GM12878 (cell line): Measurements from ENCODE around the gene SLC26A11. TPM values are rescaled to one million over a fixed set of nuclear protein-coding genes. Genes with fewer than 3 reads are reported as not detected.

ENCODE experiments used
- ATAC-seq: fragments of 200-7000 bp; cut with Tn5 transposase; 3 replicates; pipeline ENCODE4 v1.9.1; 2020; ENCODE audit warnings: mild to moderate bottlenecking, moderate library complexity
- BruUV-seq: library from RNA; stranded (reverse); fragments of 400-500 nt; replicated peaks from 2 replicates; lab custom pipeline; 2021; lab: Mats Ljungman, UMichigan
- CTCF ChIA-PET: fragments of 300-600 bp; sonication (Branson Sonifier 250); formaldehyde crosslinking; extraction: SDS; loops from one replicate; lab custom pipeline; 2021; ENCODE audit warnings: inconsistent platforms; lab: Yijun Ruan, JAX
- POLR2A ChIA-PET: fragments of 350-600 bp; formaldehyde crosslinking; extraction: SDS; loops from one replicate; lab custom pipeline; 2021; ENCODE audit warnings: inconsistent platforms; lab: Charles Lee
- RAD21 ChIA-PET: fragments of 300-600 bp; sonication (Branson Sonifier 250); formaldehyde crosslinking; loops from one replicate; lab custom pipeline; 2023; ENCODE audit warnings: antibody characterized with exemption; ENCODE audit not compliant: unreplicated experiment; lab: Charles Lee
- SMC1A ChIA-PET: fragments of 300-600 bp; sonication (Branson Sonifier 250); formaldehyde crosslinking; loops from one replicate; lab custom pipeline; 2023; ENCODE audit not compliant: unreplicated experiment, uncharacterized antibody; lab: Charles Lee
- DNase-seq: peaks from one replicate; pipeline ENCODE4 v3.0.0-alpha.2; 2011; ENCODE audit warnings: low read depth, low spot score
- FAIRE-seq: peaks from 3 replicates; lab custom pipeline; 2011; peaks lifted over from hg19 to GRCh38; lab: Jason Lieb, UNC
- H2AFZ ChIP-seq: 2 replicates; pipeline ENCODE4 v1.6.0; 2011; ENCODE audit warnings: low read depth, low read length, control low read depth; ENCODE audit not compliant: control insufficient read depth
- H3K27ac ChIP-seq: 2 replicates; pipeline ENCODE4 v1.5.1; 2011; ENCODE audit warnings: control low read depth; ENCODE audit not compliant: control insufficient read depth, insufficient read depth
- H3K27me3 ChIP-seq, 2 experiments: replicated peaks in 1 of 2; 2 replicates each; pipeline versions ENCODE4 v1.6.0 to v1.6.1; 2011; ENCODE audit warnings: low read length in 1 of 2; ENCODE audit not compliant: control insufficient read depth in 2 of 2, insufficient read depth in 2 of 2
- H3K36me3 ChIP-seq, 2 experiments: 2 replicates each; pipeline ENCODE4 v1.5.1; 2011; ENCODE audit warnings: low read length in 1 of 2; ENCODE audit not compliant: control insufficient read depth in 2 of 2, insufficient read depth in 2 of 2
- H3K4me1 ChIP-seq: 2 replicates; pipeline ENCODE4 v1.6.1; 2011; ENCODE audit warnings: mild to moderate bottlenecking, low read length, moderate library complexity, mixed read lengths; ENCODE audit not compliant: control insufficient read depth, insufficient read depth
- H3K4me2 ChIP-seq: 2 replicates; pipeline ENCODE4 v1.6.0; 2011; ENCODE audit warnings: control low read depth; ENCODE audit not compliant: control insufficient read depth, insufficient read depth
- H3K4me3 ChIP-seq: fragments of 200-600 bp; sonication (generic); 2 replicates; pipeline ENCODE4 v1.5.1; 2016
- H3K79me2 ChIP-seq: 2 replicates; pipeline ENCODE4 v1.6.0; 2011; ENCODE audit warnings: low read length; ENCODE audit not compliant: control insufficient read depth, insufficient read depth
- H3K9ac ChIP-seq: 2 replicates; pipeline ENCODE4 v1.8.0; 2011; ENCODE audit warnings: low read length, control low read depth, mixed read lengths; ENCODE audit not compliant: control insufficient read depth, insufficient read depth
- H3K9me3 ChIP-seq: replicated peaks from 3 replicates; pipeline ENCODE4 v1.5.1; 2011; ENCODE audit warnings: mild to moderate bottlenecking, low read length; ENCODE audit not compliant: control insufficient read depth, insufficient read depth
- H4K20me1 ChIP-seq: 2 replicates; pipeline ENCODE4 v1.6.0; 2011; ENCODE audit not compliant: control insufficient read depth, insufficient read depth
- ASH2L ChIP-seq: fragments of 300-600, 200-600 bp; sonication (generic); IDR thresholded peaks from 2 replicates; pipeline ENCODE4 v1.6.1; 2017; ENCODE audit warnings: low read depth, mild to moderate bottlenecking, borderline replicate concordance
- BACH1 ChIP-seq: fragments of 450-650 bp; IDR thresholded peaks from 2 replicates; pipeline ENCODE4 v1.6.1; 2017; ENCODE audit warnings: mild to moderate bottlenecking, borderline replicate concordance
- CREB1 ChIP-seq: IDR thresholded peaks from 2 replicates; pipeline ENCODE4 v1.6.1; 2012; ENCODE audit warnings: low read depth, mild to moderate bottlenecking, inconsistent platforms
- HCFC1 ChIP-seq: fragments of 150-350 bp; IDR thresholded peaks from 2 replicates; pipeline ENCODE4 v1.6.1; 2014; ENCODE audit warnings: low read length
- MXI1 ChIP-seq: fragments of 150-350 bp; IDR thresholded peaks from 2 replicates; pipeline ENCODE4 v1.6.1; 2011; ENCODE audit warnings: low read depth, mild to moderate bottlenecking, inconsistent platforms, low read length, improper control_type of control experiment
- SP1 ChIP-seq: IDR thresholded peaks from one replicate; pipeline ENCODE4 v1.6.1; 2011; ENCODE audit warnings: low read depth, low read length
- TARDBP ChIP-seq: IDR thresholded peaks from 2 replicates; pipeline ENCODE4 v1.6.1; 2016; ENCODE audit warnings: borderline replicate concordance
- ZNF24 ChIP-seq: fragments of 450-650 bp; IDR thresholded peaks from 2 replicates; pipeline ENCODE4 v1.6.1; 2017; ENCODE audit warnings: antibody characterized with exemption, mild to moderate bottlenecking
- WGBS: methylation state at CpG from one replicate; pipeline ENCODE4 v1.1.6; 2016; ENCODE audit warnings: low lambda C conversion rate; ENCODE audit not compliant: insufficient replicate concordance, insufficient coverage; ENCODE audit errors: missing lambda C conversion rate; 5-methylcytosine and 5-hydroxymethylcytosine counted together
- in situ Hi-C: fragments of 300-500 bp; cut with MboI; formaldehyde crosslinking; loops from 9 replicates; pipeline ENCODE4 v1.14.3; 2018; ENCODE audit warnings: mixed read lengths
- intact Hi-C: fragments of 100-400 bp; cut with micrococcal nuclease; formaldehyde crosslinking; loops from one replicate; pipeline ENCODE4 v1.14.2; 2022; ENCODE audit not compliant: unreplicated experiment
- polyA plus RNA-seq, 11 experiments: library from polyadenylated mRNA; depleted of rRNA in 4 of 11; unstranded in 6 of 11; stranded (reverse) in 5 of 11; fragments of >200 nt; fragmentation: Nextera tagmentation in 4 of 11; fragmentation: Illumina TruSeq in 1 of 11; extraction: Ambion mirVana in 4 of 11; extraction: Trizol in 1 of 11; gene quantifications; 1 replicate in 1 of 11; 2 replicates in 10 of 11; pipeline versions ENCODE4 v1.2.1 to v1.2.3, GENCODE V29; 2011 to 2016; ENCODE audit warnings: inconsistent platforms in 2 of 11, missing spikeins in 2 of 11, low read depth in 1 of 11
- total RNA-seq, 4 experiments: library from RNA; depleted of rRNA in 3 of 4; stranded (reverse); fragments of >200 nt in 3 of 4; fragmentation: Illumina TruSeq in 1 of 4; extraction: Trizol in 1 of 4; gene quantifications; 2 replicates each; pipeline versions ENCODE4 v1.2.1 to v1.2.3, GENCODE V29; 2013 to 2021
- TF ChIP-seq, protein P1 (sequence below): fragments of 150-350 bp; IDR thresholded peaks from 2 replicates; pipeline ENCODE4 v1.6.1; 2014; ENCODE audit warnings: mild to moderate bottlenecking, low read depth, low read length
- TF ChIP-seq, protein P2 (sequence below): fragments of 450-650 bp; IDR thresholded peaks from 2 replicates; pipeline ENCODE4 v1.6.1; 2017; ENCODE audit warnings: antibody characterized with exemption, mild to moderate bottlenecking, moderate library complexity
- TF ChIP-seq, protein P3 (sequence below): fragments of 450-650 bp; formaldehyde crosslinking; IDR thresholded peaks from 2 replicates; pipeline ENCODE4 v1.5.0; 2022; ENCODE audit warnings: mild to moderate bottlenecking, missing genetic modification characterization
- TF ChIP-seq, protein P4 (sequence below): fragments of 450-650 bp; IDR thresholded peaks from 2 replicates; pipeline ENCODE4 v1.6.1; 2017; ENCODE audit warnings: mild to moderate bottlenecking, moderate library complexity

The SLC26A11 gene
- total and polyA plus RNA-seq, 10 of the 15 experiments (the other 5 are each of a cell fraction or from before 2014, with no cell fraction given): 0.05 to 4.1 (median 1.2) TPM; not detected in 1

DNA sequence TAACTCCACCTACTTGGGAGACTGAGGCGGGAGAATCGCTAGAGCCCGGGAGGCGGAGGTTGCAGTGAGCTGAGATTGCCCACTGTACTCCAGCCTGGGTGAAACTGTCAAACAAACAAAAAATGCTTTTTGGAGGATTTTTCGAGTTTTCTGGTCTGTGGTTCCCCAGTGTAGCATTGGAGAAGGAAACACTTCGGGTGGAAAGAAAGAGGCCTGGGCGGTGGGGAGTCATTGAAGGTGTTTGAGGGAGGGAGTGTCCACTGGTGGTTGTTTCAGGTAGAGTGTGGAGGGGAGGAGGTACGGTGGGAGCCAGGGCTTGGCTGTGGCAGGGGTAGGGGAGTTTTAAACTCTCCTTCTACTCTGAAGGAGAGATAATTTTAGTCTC, 41.7 kb downstream of the SLC26A11 start:
- WGBS: 12% methylated on average over 8 of the region's 8 CpGs
- Histone ChIP-seq H3K36me3 (peaks cover 0 to 8% of the 10 kb centered on the region in 2 experiments; a peak in 1 of 4 replicates), H3K79me2 (peaks cover 51% of the 10 kb centered on the region), H3K4me2 (peak overlapping the region; percentile 56), H3K4me1 (peaks cover 54% of the 10 kb centered on the region), H3K9me3 (no peaks in the 10 kb centered on the region), H4K20me1 (peaks cover 5% of the 10 kb centered on the region; the same call in 1 of the 2 replicates), H3K9ac (peak overlapping the region; percentile 90), H3K27me3 (no peaks in the 10 kb centered on the region), H3K27ac (peak overlapping the region; percentile 82), H2AFZ (no peak overlapping the region), H3K4me3 (peak overlapping the region; percentile 97)
- RAD21 ChIA-PET: interaction anchor here (4.3 kb wide), 1 partner anchor 42 kb away, joined by 10 read pairs; the partner anchor contains the start of genes SGSH and SLC26A11
- SMC1A ChIA-PET: no interaction called here
- BruUV-seq: no TSS peak
- DNase-seq: no peak
- CTCF ChIA-PET: no interaction called here
- TF ChIP-seq, protein P1, sequence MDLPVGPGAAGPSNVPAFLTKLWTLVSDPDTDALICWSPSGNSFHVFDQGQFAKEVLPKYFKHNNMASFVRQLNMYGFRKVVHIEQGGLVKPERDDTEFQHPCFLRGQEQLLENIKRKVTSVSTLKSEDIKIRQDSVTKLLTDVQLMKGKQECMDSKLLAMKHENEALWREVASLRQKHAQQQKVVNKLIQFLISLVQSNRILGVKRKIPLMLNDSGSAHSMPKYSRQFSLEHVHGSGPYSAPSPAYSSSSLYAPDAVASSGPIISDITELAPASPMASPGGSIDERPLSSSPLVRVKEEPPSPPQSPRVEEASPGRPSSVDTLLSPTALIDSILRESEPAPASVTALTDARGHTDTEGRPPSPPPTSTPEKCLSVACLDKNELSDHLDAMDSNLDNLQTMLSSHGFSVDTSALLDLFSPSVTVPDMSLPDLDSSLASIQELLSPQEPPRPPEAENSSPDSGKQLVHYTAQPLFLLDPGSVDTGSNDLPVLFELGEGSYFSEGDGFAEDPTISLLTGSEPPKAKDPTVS: no peak
- TF ChIP-seq TARDBP (no peak), ASH2L (no peak), CREB1 (no peak), MXI1 (no peak), HCFC1 (no peak), SP1 (no peak), BACH1 (no peak), ZNF24 (no peak)
- TF ChIP-seq, protein P2, sequence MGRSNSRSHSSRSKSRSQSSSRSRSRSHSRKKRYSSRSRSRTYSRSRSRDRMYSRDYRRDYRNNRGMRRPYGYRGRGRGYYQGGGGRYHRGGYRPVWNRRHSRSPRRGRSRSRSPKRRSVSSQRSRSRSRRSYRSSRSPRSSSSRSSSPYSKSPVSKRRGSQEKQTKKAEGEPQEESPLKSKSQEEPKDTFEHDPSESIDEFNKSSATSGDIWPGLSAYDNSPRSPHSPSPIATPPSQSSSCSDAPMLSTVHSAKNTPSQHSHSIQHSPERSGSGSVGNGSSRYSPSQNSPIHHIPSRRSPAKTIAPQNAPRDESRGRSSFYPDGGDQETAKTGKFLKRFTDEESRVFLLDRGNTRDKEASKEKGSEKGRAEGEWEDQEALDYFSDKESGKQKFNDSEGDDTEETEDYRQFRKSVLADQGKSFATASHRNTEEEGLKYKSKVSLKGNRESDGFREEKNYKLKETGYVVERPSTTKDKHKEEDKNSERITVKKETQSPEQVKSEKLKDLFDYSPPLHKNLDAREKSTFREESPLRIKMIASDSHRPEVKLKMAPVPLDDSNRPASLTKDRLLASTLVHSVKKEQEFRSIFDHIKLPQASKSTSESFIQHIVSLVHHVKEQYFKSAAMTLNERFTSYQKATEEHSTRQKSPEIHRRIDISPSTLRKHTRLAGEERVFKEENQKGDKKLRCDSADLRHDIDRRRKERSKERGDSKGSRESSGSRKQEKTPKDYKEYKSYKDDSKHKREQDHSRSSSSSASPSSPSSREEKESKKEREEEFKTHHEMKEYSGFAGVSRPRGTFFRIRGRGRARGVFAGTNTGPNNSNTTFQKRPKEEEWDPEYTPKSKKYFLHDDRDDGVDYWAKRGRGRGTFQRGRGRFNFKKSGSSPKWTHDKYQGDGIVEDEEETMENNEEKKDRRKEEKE: no peak
- TF ChIP-seq, protein P3, sequence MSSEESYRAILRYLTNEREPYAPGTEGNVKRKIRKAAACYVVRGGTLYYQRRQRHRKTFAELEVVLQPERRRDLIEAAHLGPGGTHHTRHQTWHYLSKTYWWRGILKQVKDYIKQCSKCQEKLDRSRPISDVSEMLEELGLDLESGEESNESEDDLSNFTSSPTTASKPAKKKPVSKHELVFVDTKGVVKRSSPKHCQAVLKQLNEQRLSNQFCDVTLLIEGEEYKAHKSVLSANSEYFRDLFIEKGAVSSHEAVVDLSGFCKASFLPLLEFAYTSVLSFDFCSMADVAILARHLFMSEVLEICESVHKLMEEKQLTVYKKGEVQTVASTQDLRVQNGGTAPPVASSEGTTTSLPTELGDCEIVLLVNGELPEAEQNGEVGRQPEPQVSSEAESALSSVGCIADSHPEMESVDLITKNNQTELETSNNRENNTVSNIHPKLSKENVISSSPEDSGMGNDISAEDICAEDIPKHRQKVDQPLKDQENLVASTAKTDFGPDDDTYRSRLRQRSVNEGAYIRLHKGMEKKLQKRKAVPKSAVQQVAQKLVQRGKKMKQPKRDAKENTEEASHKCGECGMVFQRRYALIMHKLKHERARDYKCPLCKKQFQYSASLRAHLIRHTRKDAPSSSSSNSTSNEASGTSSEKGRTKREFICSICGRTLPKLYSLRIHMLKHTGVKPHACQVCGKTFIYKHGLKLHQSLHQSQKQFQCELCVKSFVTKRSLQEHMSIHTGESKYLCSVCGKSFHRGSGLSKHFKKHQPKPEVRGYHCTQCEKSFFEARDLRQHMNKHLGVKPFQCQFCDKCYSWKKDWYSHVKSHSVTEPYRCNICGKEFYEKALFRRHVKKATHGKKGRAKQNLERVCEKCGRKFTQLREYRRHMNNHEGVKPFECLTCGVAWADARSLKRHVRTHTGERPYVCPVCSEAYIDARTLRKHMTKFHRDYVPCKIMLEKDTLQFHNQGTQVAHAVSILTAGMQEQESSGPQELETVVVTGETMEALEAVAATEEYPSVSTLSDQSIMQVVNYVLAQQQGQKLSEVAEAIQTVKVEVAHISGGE (CRISPR knock-in tag): no peak
- TF ChIP-seq, protein P4, sequence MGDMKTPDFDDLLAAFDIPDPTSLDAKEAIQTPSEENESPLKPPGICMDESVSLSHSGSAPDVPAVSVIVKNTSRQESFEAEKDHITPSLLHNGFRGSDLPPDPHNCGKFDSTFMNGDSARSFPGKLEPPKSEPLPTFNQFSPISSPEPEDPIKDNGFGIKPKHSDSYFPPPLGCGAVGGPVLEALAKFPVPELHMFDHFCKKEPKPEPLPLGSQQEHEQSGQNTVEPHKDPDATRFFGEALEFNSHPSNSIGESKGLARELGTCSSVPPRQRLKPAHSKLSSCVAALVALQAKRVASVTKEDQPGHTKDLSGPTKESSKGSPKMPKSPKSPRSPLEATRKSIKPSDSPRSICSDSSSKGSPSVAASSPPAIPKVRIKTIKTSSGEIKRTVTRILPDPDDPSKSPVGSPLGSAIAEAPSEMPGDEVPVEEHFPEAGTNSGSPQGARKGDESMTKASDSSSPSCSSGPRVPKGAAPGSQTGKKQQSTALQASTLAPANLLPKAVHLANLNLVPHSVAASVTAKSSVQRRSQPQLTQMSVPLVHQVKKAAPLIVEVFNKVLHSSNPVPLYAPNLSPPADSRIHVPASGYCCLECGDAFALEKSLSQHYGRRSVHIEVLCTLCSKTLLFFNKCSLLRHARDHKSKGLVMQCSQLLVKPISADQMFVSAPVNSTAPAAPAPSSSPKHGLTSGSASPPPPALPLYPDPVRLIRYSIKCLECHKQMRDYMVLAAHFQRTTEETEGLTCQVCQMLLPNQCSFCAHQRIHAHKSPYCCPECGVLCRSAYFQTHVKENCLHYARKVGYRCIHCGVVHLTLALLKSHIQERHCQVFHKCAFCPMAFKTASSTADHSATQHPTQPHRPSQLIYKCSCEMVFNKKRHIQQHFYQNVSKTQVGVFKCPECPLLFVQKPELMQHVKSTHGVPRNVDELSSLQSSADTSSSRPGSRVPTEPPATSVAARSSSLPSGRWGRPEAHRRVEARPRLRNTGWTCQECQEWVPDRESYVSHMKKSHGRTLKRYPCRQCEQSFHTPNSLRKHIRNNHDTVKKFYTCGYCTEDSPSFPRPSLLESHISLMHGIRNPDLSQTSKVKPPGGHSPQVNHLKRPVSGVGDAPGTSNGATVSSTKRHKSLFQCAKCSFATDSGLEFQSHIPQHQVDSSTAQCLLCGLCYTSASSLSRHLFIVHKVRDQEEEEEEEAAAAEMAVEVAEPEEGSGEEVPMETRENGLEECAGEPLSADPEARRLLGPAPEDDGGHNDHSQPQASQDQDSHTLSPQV: no peak
- in situ Hi-C loops: no loop called here
- no peak for ATAC-seq
- intact Hi-C loops: no loop called here
- FAIRE-seq: no peak
- POLR2A ChIA-PET: interaction anchor here (0.5 kb wide), 1 partner anchor 41 kb away, joined by 3 read pairs; the partner anchor contains the start of gene SLC26A11
